ENCODE measurements around the gene ANKRD53. TPM values are rescaled to one million over a fixed set of nuclear protein-coding genes. Genes with fewer than 3 reads are reported as not detected.
A peak's percentile ranks its signal among the peaks of the same experiment; 100 is the strongest.

ANKRD53 gene
- total RNA-seq, 1 donor from 2014 or later = 2.5 TPM

- peaks cover 19% of the 10 kb centered on the region for H3K27me3 Mint-ChIP-seq
- CTCF ChIA-PET = interaction anchor here (1.4 kb wide), 1 partner anchor 8 kb away, joined by 3 read pairs; no protein-coding TSS in a partner anchor
- POLR2A ChIA-PET = no interaction called here
- H3K27ac Mint-ChIP-seq = no peak overlapping the region
- no peak for DNase-seq
- H3K4me1 Mint-ChIP-seq = no peaks in the 10 kb centered on the region
- no peak overlapping the region for H3K4me3 Mint-ChIP-seq
- TF ChIP-seq CTCF (IDR thresholded peaks at IDR 0.05) = no peak
- H3K36me3 Mint-ChIP-seq (ENCODE audit: low read depth) = no peaks in the 10 kb centered on the region
- ATAC-seq (ENCODE audit: low read depth) = no peak
- intact Hi-C loops (cut with micrococcal nuclease) = no loop called here
- no peaks in the 10 kb centered on the region for H3K9me3 Mint-ChIP-seq
These were observed 40.4 kb upstream of the ANKRD53 start for GRCh38 chr2:70937866-70938585.

GRCh38 chr2:70938586-70938950 is 39.9 kb upstream of the ANKRD53 start:
- DNase-seq (no peak), ATAC-seq (ENCODE audit: low read depth) (no peak)
- intact Hi-C loops (cut with micrococcal nuclease) = no loop called here
- no peaks in the 10 kb centered on the region for H3K9me3 Mint-ChIP-seq
- H3K27ac Mint-ChIP-seq = no peak overlapping the region
- H3K4me3 Mint-ChIP-seq = no peak overlapping the region
- peaks cover 19% of the 10 kb centered on the region for H3K27me3 Mint-ChIP-seq
- ChIA-PET CTCF (no interaction called here), POLR2A (no interaction called here)
- TF ChIP-seq CTCF (IDR thresholded peaks at IDR 0.05) = no peak
- no peaks in the 10 kb centered on the region for H3K4me1 Mint-ChIP-seq
- no peaks in the 10 kb centered on the region for H3K36me3 Mint-ChIP-seq (ENCODE audit: low read depth)

- Mint-ChIP-seq H3K4me3 (no peak overlapping the region), H3K36me3 (ENCODE audit: low read depth) (no peaks in the 10 kb centered on the region), H3K4me1 (no peaks in the 10 kb centered on the region), H3K9me3 (no peaks in the 10 kb centered on the region), H3K27me3 (peaks cover 21% of the 10 kb centered on the region), H3K27ac (no peak overlapping the region)
- intact Hi-C loops (cut with micrococcal nuclease) = no loop called here
- no peak for DNase-seq
- ChIA-PET POLR2A (no interaction called here), CTCF (no interaction called here)
- ATAC-seq (ENCODE audit: low read depth) = no peak
- TF ChIP-seq CTCF (IDR thresholded peaks at IDR 0.05) = no peak
These were observed 39.2 kb upstream of the ANKRD53 start for GRCh38 chr2:70939001-70939838.

- no peak for DNase-seq
- H3K36me3 Mint-ChIP-seq (ENCODE audit: low read depth) = no peaks in the 10 kb centered on the region
- POLR2A ChIA-PET = no interaction called here
- CTCF ChIA-PET = no interaction called here
- H3K4me3 Mint-ChIP-seq = no peak overlapping the region
- H3K4me1 Mint-ChIP-seq = no peaks in the 10 kb centered on the region
- intact Hi-C loops (cut with micrococcal nuclease) = no loop called here
- no peak for ATAC-seq (ENCODE audit: low read depth)
- H3K27me3 Mint-ChIP-seq = peaks cover 21% of the 10 kb centered on the region
- no peak for TF ChIP-seq CTCF (IDR thresholded peaks at IDR 0.05)
- peak overlapping the region; percentile 59 for H3K27ac Mint-ChIP-seq
- no peaks in the 10 kb centered on the region for H3K9me3 Mint-ChIP-seq
These were observed 38.4 kb upstream of the ANKRD53 start for GRCh38 chr2:70939839-70940580.

- Mint-ChIP-seq H3K27me3 (peaks cover 20% of the 10 kb centered on the region), H3K4me3 (no peak overlapping the region), H3K9me3 (no peaks in the 10 kb centered on the region), H3K4me1 (no peaks in the 10 kb centered on the region), H3K36me3 (ENCODE audit: low read depth) (no peaks in the 10 kb centered on the region), H3K27ac (no peak overlapping the region)
- DNase-seq = no peak
- ChIA-PET POLR2A (no interaction called here), CTCF (no interaction called here)
- ATAC-seq (ENCODE audit: low read depth) = no peak
- no peak for TF ChIP-seq CTCF (IDR thresholded peaks at IDR 0.05)
- intact Hi-C loops (cut with micrococcal nuclease) = no loop called here
These were observed 37.2 kb upstream of the ANKRD53 start for GRCh38 chr2:70941186-70941585.
